A549 (cell line): Measurements from ENCODE around the gene NAV2. TPM values are rescaled to one million over a fixed set of nuclear protein-coding genes. Genes with fewer than 3 reads are reported as not detected.
A peak's percentile ranks its signal among the peaks of the same experiment; 100 is the strongest.

Experiments
- ATAC-seq, 2 experiments: fragments of 200-7000 bp in 1 of 2; fragments of >200 bp in 1 of 2; cut with Nextera tagmentation in 1 of 2; cut with Tn5 transposase in 1 of 2; 3 replicates each; pipeline versions ENCODE4 v1.8.0 to v1.9.1; 2018 to 2020; ENCODE audit warnings: mild to moderate bottlenecking in 1 of 2, moderate library complexity in 1 of 2
- CTCF ChIA-PET: fragments of 300-600 bp; sonication (Branson Sonifier 250); formaldehyde crosslinking; extraction: SDS; loops from one replicate; lab custom pipeline; 2021; ENCODE audit warnings: antibody characterized with exemption, inconsistent platforms; lab: Yijun Ruan, JAX
- POLR2A ChIA-PET: fragments of 350-600 bp; formaldehyde crosslinking; extraction: SDS; loops from one replicate; lab custom pipeline; 2021; ENCODE audit warnings: antibody characterized with exemption, inconsistent platforms; lab: Yijun Ruan, JAX
- DNase-seq, 2 experiments: peaks; one replicate each; pipeline versions ENCODE4 v3.0.0 to v3.0.0-alpha.2; 2011 to 2016; ENCODE audit warnings: low read depth in 1 of 2, low spot score in 1 of 2
- FAIRE-seq: peaks from 2 replicates; lab custom pipeline; 2011; peaks lifted over from hg19 to GRCh38; lab: Jason Lieb, UNC
- H3K27ac ChIP-seq, 2 experiments: fragments of >200 bp; sonication (Bioruptor Twin); formaldehyde crosslinking; 3 replicates each; pipeline ENCODE4 v1.5.1; 2016 to 2017
- H3K4me1 ChIP-seq: fragments of >200 bp; sonication (Bioruptor Twin); formaldehyde crosslinking; 3 replicates; pipeline ENCODE4 v1.6.1; 2016
- H3K4me2 ChIP-seq: fragments of >200 bp; sonication (Bioruptor Twin); formaldehyde crosslinking; 3 replicates; pipeline ENCODE4 v1.6.1; 2016
- H3K4me3 ChIP-seq: fragments of >200 bp; sonication (Bioruptor Twin); formaldehyde crosslinking; 3 replicates; pipeline ENCODE4 v1.5.1; 2016
- H3K9me3 ChIP-seq: fragments of >200 bp; sonication (Bioruptor Twin); formaldehyde crosslinking; 3 replicates; pipeline ENCODE4 v1.6.1; 2016
- CBX8 ChIP-seq: fragments of 200-600 bp; sonication (generic); IDR thresholded peaks from 2 replicates; pipeline ENCODE4 v1.6.1; 2016
- EHF ChIP-seq: fragments of 250-450 bp; sonication (Bioruptor Pico); IDR thresholded peaks from 2 replicates; pipeline ENCODE4 v1.5.0; 2020; ENCODE audit warnings: mild to moderate bottlenecking
- EHMT2 ChIP-seq: fragments of 200-600 bp; sonication (generic); IDR thresholded peaks from 2 replicates; pipeline ENCODE4 v1.6.1; 2016; ENCODE audit warnings: antibody characterized with exemption, low read depth, mild to moderate bottlenecking, moderate library complexity
- EP300 ChIP-seq, 2 experiments: fragments of >200 bp; sonication (Bioruptor Twin); formaldehyde crosslinking; IDR thresholded peaks; 2 replicates in 1 of 2; 3 replicates in 1 of 2; pipeline ENCODE4 v1.6.1; 2016 to 2017
- FOSB ChIP-seq: fragments of 250-450 bp; sonication (Bioruptor Pico); IDR thresholded peaks from 2 replicates; pipeline ENCODE4 v1.5.0; 2020; ENCODE audit warnings: mild to moderate bottlenecking, moderate library complexity
- FOSL2 ChIP-seq, 2 experiments: fragments of 450-650 bp in 1 of 2; fragments of >200 bp in 1 of 2; sonication (Bioruptor Twin) in 1 of 2; formaldehyde crosslinking; IDR thresholded peaks; 2 replicates each; pipeline versions ENCODE4 v1.5.0 to v1.6.1; 2016 to 2020; ENCODE audit warnings: mild to moderate bottlenecking in 1 of 2, moderate library complexity in 1 of 2
- FOXS1 ChIP-seq: fragments of 250-450 bp; sonication (Bioruptor Pico); IDR thresholded peaks from 2 replicates; pipeline ENCODE4 v1.5.0; 2020; ENCODE audit warnings: mild to moderate bottlenecking, moderate library complexity
- GATA3 ChIP-seq: IDR thresholded peaks from 2 replicates; pipeline ENCODE4 v1.6.1; 2012; ENCODE audit warnings: borderline replicate concordance
- HDAC2 ChIP-seq: fragments of 200-600 bp; sonication (generic); IDR thresholded peaks from 2 replicates; pipeline ENCODE4 v1.6.1; 2016
- HEYL ChIP-seq: fragments of 250-450 bp; sonication (Bioruptor Pico); IDR thresholded peaks from 2 replicates; pipeline ENCODE4 v1.8.0; 2021; ENCODE audit warnings: mild to moderate bottlenecking, moderate library complexity
- HOXB5 ChIP-seq: fragments of 250-450 bp; sonication (Bioruptor Pico); IDR thresholded peaks from 2 replicates; pipeline ENCODE4 v1.5.0; 2020; ENCODE audit warnings: mild to moderate bottlenecking, moderate library complexity
- KDM1A ChIP-seq: fragments of 200-600 bp; sonication (generic); IDR thresholded peaks from 2 replicates; pipeline ENCODE4 v1.6.1; 2016; ENCODE audit warnings: low read depth, mild to moderate bottlenecking
- KDM5A ChIP-seq: fragments of 200-600 bp; sonication (generic); IDR thresholded peaks from 2 replicates; pipeline ENCODE4 v1.6.1; 2016; ENCODE audit warnings: antibody characterized with exemption, mild to moderate bottlenecking
- MAX ChIP-seq: IDR thresholded peaks from 2 replicates; pipeline ENCODE4 v1.6.1; 2012
- MYC ChIP-seq: IDR thresholded peaks from 2 replicates; pipeline ENCODE4 v1.6.1; 2012; ENCODE audit warnings: mild to moderate bottlenecking, inconsistent platforms, low read length, improper control_type of control experiment, borderline replicate concordance
- NPAS2 ChIP-seq: fragments of 250-450 bp; sonication (Bioruptor Pico); IDR thresholded peaks from 2 replicates; pipeline ENCODE4 v1.8.0; 2022; ENCODE audit warnings: mild to moderate bottlenecking, moderate library complexity, borderline replicate concordance
- NR3C1 ChIP-seq: fragments of >200 bp; sonication (Bioruptor Twin); formaldehyde crosslinking; IDR thresholded peaks from 3 replicates; pipeline ENCODE4 v1.6.1; 2017
- PHF8 ChIP-seq: fragments of 200-600 bp; sonication (generic); IDR thresholded peaks from 2 replicates; pipeline ENCODE4 v1.6.1; 2016; ENCODE audit warnings: low read depth, mild to moderate bottlenecking, antibody characterized with exemption, moderate library complexity, borderline replicate concordance
- RAD21 ChIP-seq, 2 experiments: fragments of >200 bp in 1 of 2; sonication (Bioruptor Twin) in 1 of 2; formaldehyde crosslinking in 1 of 2; IDR thresholded peaks in 1 of 2; conservative IDR thresholded peaks in 1 of 2; 2 replicates in 1 of 2; 3 replicates in 1 of 2; pipeline ENCODE4 v1.6.1; 2012 to 2018; ENCODE audit warnings: inconsistent platforms in 1 of 2
- SMC3 ChIP-seq: fragments of >200 bp; sonication (Bioruptor Twin); formaldehyde crosslinking; IDR thresholded peaks from 3 replicates; pipeline ENCODE4 v1.6.1; 2018; ENCODE audit warnings: inconsistent platforms
- ZFP36 ChIP-seq: fragments of 450-650 bp; IDR thresholded peaks from 2 replicates; pipeline ENCODE4 v1.6.1; 2014; ENCODE audit warnings: borderline replicate concordance; ENCODE audit not compliant: partially characterized antibody
- ZNF302 ChIP-seq: fragments of 250-450 bp; sonication (Bioruptor Pico); IDR thresholded peaks from 2 replicates; pipeline ENCODE4 v1.9.0; 2021; ENCODE audit warnings: inconsistent platforms, mild to moderate bottlenecking, moderate library complexity
- ZSCAN20 ChIP-seq: fragments of 250-450 bp; sonication (Bioruptor Pico); IDR thresholded peaks from 2 replicates; pipeline ENCODE4 v1.8.0; 2022; ENCODE audit warnings: mild to moderate bottlenecking, moderate library complexity
- WGBS: methylation state at CpG from one replicate; pipeline ENCODE4 v1.1.6; 2017; ENCODE audit errors: missing lambda C conversion rate; 5-methylcytosine and 5-hydroxymethylcytosine counted together
- polyA plus RNA-seq, 4 experiments: library from polyadenylated mRNA; depleted of rRNA in 3 of 4; stranded (reverse); fragments of >200 nt; fragmentation: RNase III in 1 of 4; extraction: RNeasy Plus Mini Kit Qiagen cat#74134 plus additional on column Dnase treatment in 1 of 4; gene quantifications; 2 replicates in 3 of 4; 3 replicates in 1 of 4; pipeline ENCODE4 v1.2.3, GENCODE V29; 2011 to 2017
- TF ChIP-seq, protein P1 (sequence below): fragments of >200 bp; sonication (Bioruptor Twin); formaldehyde crosslinking; IDR thresholded peaks from 3 replicates; pipeline ENCODE4 v1.5.1; 2016

NAV2 gene
- polyA plus RNA-seq, 2 of the 4 experiments (the other 2 are of a cell fraction): 4.9 to 19.8 TPM

- CTCF ChIA-PET: interaction anchor here (0.6 to 9.7 kb wide), 25 partner anchors 11 to 698 kb away, joined by 3 to 172 read pairs (median 6); no protein-coding TSS in a partner anchor
- Histone ChIP-seq H3K27ac (peak overlapping the region; percentile 79 to 86), H3K9me3 (no peaks in the 10 kb centered on the region), H3K4me2 (peak overlapping the region; percentile 66), H3K4me3 (no peak overlapping the region), H3K4me1 (peaks cover 41% of the 10 kb centered on the region)
- DNase-seq (no peak), FAIRE-seq (no peak), ATAC-seq (no peak)
- WGBS: 77% methylated on average over 1 of the region's 1 CpG
- POLR2A ChIA-PET: interaction anchor here (0.5 to 1.1 kb wide), 2 partner anchors 83 to 168 kb away, joined by 4 to 5 read pairs; no protein-coding TSS in a partner anchor
- TF ChIP-seq NPAS2 (CRISPR knock-in tag): no peak
- no peak for TF ChIP-seq EP300 (IDR thresholded peaks at IDR 0.05)
- TF ChIP-seq KDM1A: no peak
- TF ChIP-seq HDAC2: no peak
- no peak for TF ChIP-seq MYC
- no peak for TF ChIP-seq SMC3
- no peak for TF ChIP-seq EHF (CRISPR knock-in tag)
- no peak for TF ChIP-seq EHMT2
- TF ChIP-seq HEYL: no peak
- no peak for TF ChIP-seq CBX8
- TF ChIP-seq NR3C1: no peak
- TF ChIP-seq FOXS1: no peak
- TF ChIP-seq, protein P1, sequence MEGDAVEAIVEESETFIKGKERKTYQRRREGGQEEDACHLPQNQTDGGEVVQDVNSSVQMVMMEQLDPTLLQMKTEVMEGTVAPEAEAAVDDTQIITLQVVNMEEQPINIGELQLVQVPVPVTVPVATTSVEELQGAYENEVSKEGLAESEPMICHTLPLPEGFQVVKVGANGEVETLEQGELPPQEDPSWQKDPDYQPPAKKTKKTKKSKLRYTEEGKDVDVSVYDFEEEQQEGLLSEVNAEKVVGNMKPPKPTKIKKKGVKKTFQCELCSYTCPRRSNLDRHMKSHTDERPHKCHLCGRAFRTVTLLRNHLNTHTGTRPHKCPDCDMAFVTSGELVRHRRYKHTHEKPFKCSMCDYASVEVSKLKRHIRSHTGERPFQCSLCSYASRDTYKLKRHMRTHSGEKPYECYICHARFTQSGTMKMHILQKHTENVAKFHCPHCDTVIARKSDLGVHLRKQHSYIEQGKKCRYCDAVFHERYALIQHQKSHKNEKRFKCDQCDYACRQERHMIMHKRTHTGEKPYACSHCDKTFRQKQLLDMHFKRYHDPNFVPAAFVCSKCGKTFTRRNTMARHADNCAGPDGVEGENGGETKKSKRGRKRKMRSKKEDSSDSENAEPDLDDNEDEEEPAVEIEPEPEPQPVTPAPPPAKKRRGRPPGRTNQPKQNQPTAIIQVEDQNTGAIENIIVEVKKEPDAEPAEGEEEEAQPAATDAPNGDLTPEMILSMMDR: no peak
- TF ChIP-seq ZNF302 (CRISPR knock-in tag): no peak
- no peak for TF ChIP-seq FOSL2 (IDR thresholded peaks at IDR 0.05)
- no peak for TF ChIP-seq FOSL2 (CRISPR knock-in tag; IDR thresholded peaks at IDR 0.05)
- TF ChIP-seq HOXB5 (CRISPR knock-in tag): no peak
- no peak for TF ChIP-seq GATA3
- no peak for TF ChIP-seq KDM5A
Observed at GRCh38 chr11:19952911-19953310, 240.3 kb downstream of the NAV2 start.

DNA sequence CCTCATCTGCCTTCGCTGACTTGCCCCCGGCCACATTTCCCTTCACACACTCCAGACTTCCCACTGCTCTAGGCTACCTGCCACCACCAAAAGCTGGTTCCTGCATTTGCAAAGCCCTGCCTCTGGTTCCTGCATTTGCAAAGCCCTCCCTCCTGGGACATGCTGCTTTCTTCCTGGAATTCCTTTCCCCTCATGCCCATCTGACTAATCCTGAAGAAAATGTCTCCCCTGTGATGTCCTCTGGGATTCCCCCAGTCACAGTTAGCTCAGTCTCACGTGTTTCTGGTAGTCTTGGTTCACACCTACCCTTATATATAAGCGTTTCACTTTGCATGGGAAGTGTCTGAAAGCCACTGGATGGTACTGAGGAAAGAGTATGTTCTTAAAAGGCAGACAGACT lies 240.7 kb downstream of the NAV2 start:
- DNase-seq (peak; percentile 21 to 36), FAIRE-seq (no peak), ATAC-seq (peak; percentile 23 to 54; a peak in 4 of 6 replicates)
- H3K4me1 ChIP-seq: peaks cover 41% of the 10 kb centered on the region
- 55% methylated on average over 4 of the region's 4 CpGs for WGBS
- H3K9me3 ChIP-seq: no peaks in the 10 kb centered on the region
- peak overlapping the region; percentile 66 for H3K4me2 ChIP-seq
- TF ChIP-seq ZSCAN20 (CRISPR knock-in tag) (no peak), ZFP36 (peak; percentile 2), FOSB (no peak), MAX (peak; percentile 37; the same call in 1 of the 2 replicates), GATA3 (no peak)
- peak overlapping the region; percentile 79 to 86 for H3K27ac ChIP-seq
- no peak overlapping the region for H3K4me3 ChIP-seq
- ChIA-PET POLR2A (interaction anchor here (0.8 kb wide), 2 partner anchors 158 to 173 kb away, joined by 3 read pairs; no protein-coding TSS in a partner anchor), CTCF (interaction anchor here (0.6 to 9.7 kb wide), 25 partner anchors 11 to 181 kb away, joined by 3 to 172 read pairs (median 4); no protein-coding TSS in a partner anchor)

GRCh38 chr11:19953909-19954308 lies 241.3 kb downstream of the NAV2 start:
- POLR2A ChIA-PET: interaction anchor here (0.8 kb wide), 2 partner anchors 158 to 172 kb away, joined by 3 read pairs; no protein-coding TSS in a partner anchor
- ATAC-seq (peak; percentile 82 to 88), DNase-seq (peak; percentile 64 to 81), FAIRE-seq (no peak)
- TF ChIP-seq FOSL2 (IDR thresholded peaks at IDR 0.05) (no peak), FOSL2 (CRISPR knock-in tag; IDR thresholded peaks at IDR 0.05) (peak; percentile 65), RAD21 (conservative IDR thresholded peaks at IDR 0.05 in 1 of 2, IDR thresholded peaks at IDR 0.05 in 1 of 2) (peak; percentile 51; a peak in 4 of 5 replicates), PHF8 (no peak), SMC3 (peak; percentile 52)
- TF ChIP-seq, protein P1: peak; percentile 51
- peak overlapping the region; percentile 79 to 86 for H3K27ac ChIP-seq
- peaks cover 41% of the 10 kb centered on the region for H3K4me1 ChIP-seq
- WGBS: 15% methylated on average over 2 of the region's 2 CpGs
- H3K4me2 ChIP-seq: peak overlapping the region; percentile 66
- H3K4me3 ChIP-seq: no peak overlapping the region
- H3K9me3 ChIP-seq: no peaks in the 10 kb centered on the region
- CTCF ChIA-PET: interaction anchor here (0.6 to 9.7 kb wide), 26 partner anchors 10 to 391 kb away, joined by 3 to 172 read pairs (median 4); no protein-coding TSS in a partner anchor
